ENCODE results near the gene MLF2.

MLF2 gene

GRCh38 chr12:6752921-6753771 lies at the start of gene MLF2:
TSS of gene MLF2 (minus strand) at chr12:6753141. CDS start at chr12:6752334, 807 bp downstream.
- DNase-seq (ENCODE audit: low spot score) = peak; percentile 98

GRCh38 chr12:6799147-6799546 lies 46.2 kb upstream of the MLF2 start:
- DNase-seq (ENCODE audit: low spot score) = no peak

- DNase-seq (ENCODE audit: low spot score) = no peak
These were observed 43.6 kb upstream of the MLF2 start for GRCh38 chr12:6796576-6796975.

- DNase-seq (ENCODE audit: low spot score) = no peak
These were observed 42.1 kb upstream of the MLF2 start for GRCh38 chr12:6795088-6795487.

- no peak for DNase-seq (ENCODE audit: low spot score)
These were observed 39.7 kb upstream of the MLF2 start for GRCh38 chr12:6792522-6793201.

- DNase-seq (ENCODE audit: low spot score) = no peak
These were observed 39.1 kb upstream of the MLF2 start for GRCh38 chr12:6791931-6792520.

- no peak for DNase-seq (ENCODE audit: low spot score)
These were observed 37.7 kb upstream of the MLF2 start for GRCh38 chr12:6790496-6791150.

GRCh38 chr12:6788972-6789924 lies 36.3 kb upstream of the MLF2 start, which contains the start of gene CD4:
TSS of gene CD4 (plus strand) at chr12:6789528. CDS start at chr12:6800139, 10,611 bp downstream.
- DNase-seq (ENCODE audit: low spot score) = no peak

GRCh38 chr12:6787309-6787708 lies 34.4 kb upstream of the MLF2 start:
- DNase-seq (ENCODE audit: low spot score) = no peak

GRCh38 chr12:6786416-6787094 lies 33.6 kb upstream of the MLF2 start:
- DNase-seq (ENCODE audit: low spot score) = no peak

GRCh38 chr12:6784761-6785160 lies 31.8 kb upstream of the MLF2 start:
- DNase-seq (ENCODE audit: low spot score) = no peak

- DNase-seq (ENCODE audit: low spot score) = no peak
These were observed 31.4 kb upstream of the MLF2 start for GRCh38 chr12:6784296-6784695.

- DNase-seq (ENCODE audit: low spot score) = no peak
These were observed 30.9 kb upstream of the MLF2 start for GRCh38 chr12:6783828-6784227.

GRCh38 chr12:6782850-6783566 lies 30.1 kb upstream of the MLF2 start:
- DNase-seq (ENCODE audit: low spot score) = no peak

GRCh38 chr12:6782119-6782518 lies 29.2 kb upstream of the MLF2 start:
- DNase-seq (ENCODE audit: low spot score) = no peak

- no peak for DNase-seq (ENCODE audit: low spot score)
These were observed 27.6 kb upstream of the MLF2 start for GRCh38 chr12:6780573-6780972.

GRCh38 chr12:6779708-6780432 lies 26.9 kb upstream of the MLF2 start:
- DNase-seq (ENCODE audit: low spot score) = no peak

GRCh38 chr12:6778574-6779550 lies 25.9 kb upstream of the MLF2 start:
- peak; percentile 90 for DNase-seq (ENCODE audit: low spot score)

Data from RKO (cell line).